ENCODE measurements around the gene DDX1.
"Not testable (repeated sequence)": the region's sequence is repeated elsewhere in the genome, so short reads cannot be mapped to it uniquely, and the experiment has no call there.

Gene DDX1

GRCh38 chr2:15607709-15608391 lies 16.2 kb downstream of the DDX1 start:
- DNase-seq (ENCODE audit: extremely low read depth, low read depth) = no peak
- no peak for TF ChIP-seq CTCF (IDR thresholded peaks at IDR 0.05; ENCODE audit: low read depth, low read length)

DNA sequence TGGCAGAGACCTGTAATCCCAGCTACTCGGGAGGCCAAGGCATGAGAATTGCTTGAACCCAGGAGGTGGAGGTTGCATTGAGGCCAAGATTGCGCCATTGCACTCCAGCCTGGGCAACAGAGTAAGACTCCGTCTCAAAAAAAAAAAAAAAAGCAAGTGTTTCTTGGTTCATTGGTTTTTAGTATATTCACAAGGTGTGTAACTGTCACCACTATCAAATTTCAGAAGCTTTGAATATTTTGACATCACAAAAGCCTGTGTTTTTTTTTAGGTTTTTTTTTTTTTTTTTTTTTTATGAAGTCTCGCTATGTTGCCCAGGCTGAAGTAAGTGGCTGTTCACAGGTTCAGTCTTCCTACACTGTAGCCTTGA lies 16.7 kb downstream of the DDX1 start:
- TF ChIP-seq CTCF (IDR thresholded peaks at IDR 0.05; ENCODE audit: low read depth, low read length) = no peak
- DNase-seq (ENCODE audit: extremely low read depth, low read depth) = no peak

DNA sequence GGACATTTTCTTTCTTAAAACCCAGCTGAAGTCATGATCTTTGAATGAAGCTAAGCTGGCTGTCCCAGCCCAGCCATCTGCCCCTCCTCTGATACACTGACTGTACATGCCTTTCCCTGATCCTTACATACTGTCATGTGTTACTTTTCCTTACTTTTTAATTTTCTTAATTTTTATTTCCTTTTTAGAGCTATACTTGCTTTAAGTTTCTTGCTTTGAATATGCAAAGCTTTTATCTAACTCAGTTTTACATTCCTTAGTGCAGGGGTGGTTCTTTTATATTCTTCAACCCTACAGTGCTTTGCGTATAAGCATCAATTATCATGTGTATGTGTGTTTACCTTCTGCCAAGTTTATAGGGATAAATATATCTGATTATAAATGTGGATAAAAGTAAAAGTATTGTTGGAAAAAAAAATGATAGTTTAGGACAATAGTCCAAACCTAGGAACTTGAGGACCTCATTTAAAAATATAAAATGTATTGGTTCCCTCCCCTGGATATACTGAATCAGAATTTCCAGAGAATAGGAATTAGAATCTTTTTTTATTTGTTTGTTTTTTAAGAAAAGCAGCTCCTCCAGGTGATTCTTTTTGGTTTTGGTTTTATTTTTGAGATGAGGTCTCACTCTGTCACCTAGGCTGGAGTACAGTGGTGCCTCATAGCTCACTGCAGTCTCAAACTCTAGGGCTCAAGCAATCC lies 17.8 kb downstream of the DDX1 start:
- TF ChIP-seq CTCF (IDR thresholded peaks at IDR 0.05; ENCODE audit: low read depth, low read length) = no peak
- no peak for DNase-seq (ENCODE audit: extremely low read depth, low read depth)

DNA sequence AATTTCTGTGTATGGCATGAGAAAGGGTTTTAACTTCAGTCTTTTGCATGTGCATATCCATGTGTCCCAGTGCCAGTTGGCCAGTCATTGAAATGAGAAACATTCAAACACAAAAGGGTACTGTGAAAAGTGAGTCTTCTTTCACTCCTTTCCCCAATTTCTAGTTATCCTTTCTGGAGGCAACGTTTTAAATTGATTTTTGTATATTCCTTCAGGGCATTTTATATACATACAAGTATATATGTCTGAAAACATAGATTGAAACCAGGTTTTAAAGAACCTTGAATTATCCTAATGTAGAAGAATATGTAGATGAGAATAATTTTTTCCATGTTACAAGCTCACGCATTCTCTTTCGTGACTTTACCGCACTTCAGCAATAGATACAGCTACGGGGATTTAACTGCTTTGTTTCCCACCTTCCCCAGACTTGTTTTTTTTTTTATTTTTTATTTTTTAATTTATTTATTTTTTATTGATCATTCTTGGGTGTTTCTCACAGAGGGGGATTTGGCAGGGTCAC lies 18.8 kb downstream of the DDX1 start:
- TF ChIP-seq CTCF (IDR thresholded peaks at IDR 0.05; ENCODE audit: low read depth, low read length) = no peak
- no peak for DNase-seq (ENCODE audit: extremely low read depth, low read depth)

GRCh38 chr2:15612101-15612500 lies 20.4 kb downstream of the DDX1 start:
- not testable (repeated sequence) for DNase-seq (ENCODE audit: extremely low read depth, low read depth)

DNA sequence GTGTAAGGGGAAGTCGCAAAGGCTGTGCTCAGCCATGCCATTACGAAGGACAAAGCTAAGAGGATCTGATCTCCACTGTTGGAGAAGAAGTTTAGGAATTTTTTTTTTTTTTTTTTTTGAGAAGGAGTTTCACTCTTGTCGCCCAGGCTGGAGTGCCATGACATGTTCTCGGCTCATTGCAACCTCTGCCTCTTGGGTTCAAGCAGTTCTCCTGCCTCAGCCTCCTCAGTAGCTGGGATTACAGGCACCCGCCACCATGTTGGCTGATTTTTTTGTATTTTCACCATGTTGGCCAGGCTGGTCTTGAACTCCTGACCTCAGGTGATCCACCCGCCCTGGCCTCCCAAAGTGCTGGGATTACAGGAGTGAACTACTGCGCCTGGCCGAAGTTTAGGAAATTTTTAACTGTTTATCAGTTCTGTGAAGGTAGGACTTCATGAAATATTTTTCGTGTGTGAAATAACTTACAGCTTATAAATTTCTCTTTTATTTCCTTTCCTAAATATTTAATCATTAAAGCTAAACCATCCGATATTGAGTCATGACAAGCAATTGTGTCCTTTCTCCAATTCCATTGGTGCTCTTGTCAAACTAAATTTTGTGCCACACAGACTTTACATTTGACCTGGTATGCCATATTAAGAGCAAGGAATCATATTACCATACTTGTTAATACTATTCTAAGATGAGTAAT lies 22.2 kb downstream of the DDX1 start:
- TF ChIP-seq CTCF (IDR thresholded peaks at IDR 0.05; ENCODE audit: low read depth, low read length) = no peak
- DNase-seq (ENCODE audit: extremely low read depth, low read depth) = no peak

DNA sequence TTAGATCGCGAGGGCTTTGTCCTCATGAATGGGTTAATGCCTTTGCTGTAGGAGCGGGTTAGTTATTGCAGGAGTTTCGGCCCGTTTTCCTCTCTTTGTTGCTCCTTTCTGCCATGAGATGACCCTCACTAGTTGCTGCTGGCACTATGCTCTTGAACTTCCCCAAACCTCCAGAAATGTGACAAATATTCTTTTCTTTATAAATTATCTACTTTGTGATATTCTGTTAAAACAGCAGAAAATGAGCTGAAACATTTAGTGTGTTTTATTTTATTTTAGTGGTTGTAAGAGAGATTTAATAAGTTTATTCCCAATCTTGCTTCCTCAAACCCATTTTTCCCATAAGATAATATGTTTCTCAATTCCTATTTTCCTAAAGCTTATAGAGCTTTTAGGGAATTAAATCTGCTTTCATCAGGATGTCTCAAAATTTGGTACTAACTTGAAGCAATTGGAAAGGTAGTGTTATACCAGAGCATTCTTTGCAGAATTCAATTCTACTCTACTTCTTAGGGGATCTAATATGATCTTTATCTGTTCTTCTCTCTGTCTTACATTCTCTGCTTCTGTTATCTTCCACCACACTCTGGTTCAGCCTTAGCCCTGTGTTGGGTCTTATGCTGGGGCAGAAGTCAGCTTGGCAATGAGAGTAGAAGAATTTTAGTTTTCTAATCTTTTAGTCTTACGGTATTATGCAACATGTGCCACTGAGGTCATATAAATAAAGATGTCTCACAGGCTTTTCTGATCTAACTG lies 23.1 kb downstream of the DDX1 start:
- no peak for DNase-seq (ENCODE audit: extremely low read depth, low read depth)
- TF ChIP-seq CTCF (IDR thresholded peaks at IDR 0.05; ENCODE audit: low read depth, low read length) = no peak
